ENCODE data around the gene C11orf68.

The C11orf68 gene

GRCh38 chr11:65890324-65891218 is 28.3 kb downstream of the C11orf68 start, which contains the start of gene CCDC85B:
CCDC85B (plus strand) TSS chr11:65890673; CDS start chr11:65890784, 111 bp downstream.
- DNase-seq (ENCODE audit: low read depth) = peak; percentile 96

GRCh38 chr11:65888163-65888814 is 30.6 kb downstream of the C11orf68 start, which contains the start of gene FIBP:
FIBP (minus strand) TSS chr11:65888471; CDS start chr11:65888418, 53 bp downstream.
- peak; percentile 96 for DNase-seq (ENCODE audit: low read depth)

- no peak for DNase-seq (ENCODE audit: low read depth)
Observed at GRCh38 chr11:65887723-65888162, 31.1 kb downstream of the C11orf68 start.

- DNase-seq (ENCODE audit: low read depth) = no peak
Observed at GRCh38 chr11:65886826-65887722, 31.8 kb downstream of the C11orf68 start.

- DNase-seq (ENCODE audit: low read depth) = no peak
Observed at GRCh38 chr11:65885808-65886536, 32.9 kb downstream of the C11orf68 start.

GRCh38 chr11:65885231-65885630 is 33.6 kb downstream of the C11orf68 start:
- DNase-seq (ENCODE audit: low read depth) = no peak

GRCh38 chr11:65884716-65885092 is 34.2 kb downstream of the C11orf68 start:
- DNase-seq (ENCODE audit: low read depth) = peak; percentile 62

- no peak for DNase-seq (ENCODE audit: low read depth)
Observed at GRCh38 chr11:65883786-65884715, 34.8 kb downstream of the C11orf68 start.

GRCh38 chr11:65883058-65883761 is 35.7 kb downstream of the C11orf68 start:
- no peak for DNase-seq (ENCODE audit: low read depth)

- DNase-seq (ENCODE audit: low read depth) = no peak
Observed at GRCh38 chr11:65882120-65883057, 36.5 kb downstream of the C11orf68 start.

- no peak for DNase-seq (ENCODE audit: low read depth)
Observed at GRCh38 chr11:65880844-65881421, 37.9 kb downstream of the C11orf68 start.

GRCh38 chr11:65880027-65880426 is 38.8 kb downstream of the C11orf68 start:
- DNase-seq (ENCODE audit: low read depth) = no peak

GRCh38 chr11:65879617-65880016 is 39.2 kb downstream of the C11orf68 start, which contains the start of gene CTSW:
CTSW (plus strand) TSS chr11:65879837; CDS start chr11:65879855, 18 bp downstream.
- no peak for DNase-seq (ENCODE audit: low read depth)

- peak; percentile 93 for DNase-seq (ENCODE audit: low read depth)
Observed at GRCh38 chr11:65873318-65874156, 45.3 kb downstream of the C11orf68 start.

- DNase-seq (ENCODE audit: low read depth) = no peak
Observed at GRCh38 chr11:65872586-65873317, 46.1 kb downstream of the C11orf68 start, which contains the start of gene EFEMP2. EFEMP2 (minus strand) TSS chr11:65872800; CDS start chr11:65872354, 446 bp downstream.
